Immature natural killer cell (primary cell): ENCODE data around the gene NDC80. TPM values are rescaled to one million over a fixed set of nuclear protein-coding genes. Genes with fewer than 3 reads are reported as not detected.

Experiments used
- DNase-seq, 3 donors: peaks; one replicate each; pipeline ENCODE4 v3.0.0; 2022; ENCODE audit warnings: mixed read lengths in 1 of 3
- H3K27ac Mint-ChIP-seq, 6 donors: one replicate each; pipeline ENCODE4 v1.8.0; 2020; ENCODE audit warnings: mixed read lengths in 6 of 6, mild to moderate bottlenecking in 5 of 6, inconsistent platforms in 4 of 6, moderate library complexity in 3 of 6
- H3K27me3 Mint-ChIP-seq, 3 donors: one replicate each; pipeline ENCODE4 v1.8.0; 2020 to 2021; ENCODE audit warnings: low read depth in 3 of 3, mild to moderate bottlenecking in 3 of 3, mixed read lengths in 3 of 3, moderate library complexity in 3 of 3, inconsistent platforms in 1 of 3
- H3K36me3 Mint-ChIP-seq, 3 donors: one replicate each; pipeline ENCODE4 v1.8.0; 2020; ENCODE audit warnings: mixed read lengths in 3 of 3, inconsistent platforms in 2 of 3, mild to moderate bottlenecking in 2 of 3
- H3K4me1 Mint-ChIP-seq, 2 donors: one replicate each; pipeline ENCODE4 v1.8.0; 2020; ENCODE audit warnings: inconsistent platforms in 2 of 2, mild to moderate bottlenecking in 2 of 2, mixed read lengths in 2 of 2, moderate library complexity in 1 of 2
- H3K4me3 Mint-ChIP-seq, 5 donors: one replicate each; pipeline ENCODE4 v1.8.0; 2020; ENCODE audit warnings: mild to moderate bottlenecking in 5 of 5, mixed read lengths in 5 of 5, inconsistent platforms in 3 of 5, moderate library complexity in 3 of 5
- H3K9me3 Mint-ChIP-seq, 6 donors: one replicate each; pipeline ENCODE4 v1.8.0; 2020; ENCODE audit warnings: mild to moderate bottlenecking in 6 of 6, mixed read lengths in 6 of 6, inconsistent platforms in 4 of 6, moderate library complexity in 3 of 6
- polyA plus RNA-seq, 3 donors: library from polyadenylated mRNA; unstranded; fragments of 300-500 nt; fragmentation: Illumina TruSeq; gene quantifications; one replicate each; pipeline ENCODE4 v1.2.3, GENCODE V29; 2021

Gene NDC80
- polyA plus RNA-seq, 3 donors from 2014 or later = 1.6 to 2.7 (median 2.6) TPM

DNA sequence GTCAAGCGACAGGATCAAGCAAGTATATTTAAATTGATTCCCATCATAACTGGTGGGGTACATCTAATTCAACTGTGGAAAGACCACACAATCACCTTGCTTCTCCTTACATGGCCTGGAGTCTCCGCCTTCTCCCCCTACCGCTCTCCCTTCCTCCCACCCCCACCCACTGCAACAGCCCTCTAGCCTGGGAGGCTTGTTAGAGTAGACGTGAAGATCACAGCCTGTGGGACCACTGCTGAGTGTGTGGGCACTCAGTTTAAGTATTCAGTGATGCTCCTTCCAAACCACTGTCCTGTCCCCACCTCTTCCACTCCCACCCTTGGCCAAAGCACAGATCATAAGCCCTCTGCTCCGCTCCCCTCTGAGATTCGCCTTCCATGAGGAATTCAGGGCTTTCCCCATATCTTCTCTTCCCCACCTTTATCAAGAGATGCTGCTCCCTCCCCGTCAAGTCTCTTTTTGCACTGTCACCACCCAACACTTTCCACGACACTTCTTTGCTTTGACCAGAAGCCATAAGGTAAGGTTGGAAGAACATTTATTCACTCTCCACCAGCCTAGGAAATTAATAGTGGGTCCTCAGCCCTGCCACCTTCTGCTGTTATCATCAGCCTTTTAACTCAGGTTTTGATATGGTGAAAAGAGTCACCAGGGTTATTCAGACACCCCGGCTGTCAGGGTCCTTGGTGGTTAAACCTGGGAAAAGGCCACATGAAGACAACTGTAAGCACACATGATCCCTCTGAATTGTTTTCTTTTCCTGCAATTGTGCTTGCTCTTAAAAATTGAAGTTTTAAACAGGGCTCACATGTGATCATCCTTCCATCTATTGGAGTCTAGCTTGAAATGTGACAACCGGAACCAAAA, 1.8 kb upstream of the NDC80 start:
- Mint-ChIP-seq H3K36me3 (peaks cover 4 to 14% (median 11%) of the 10 kb centered on the region in 3 donors), H3K4me1 (peaks cover 37 to 66% of the 10 kb centered on the region in 2 donors), H3K27me3 (peaks cover 4 to 9% (median 7%) of the 10 kb centered on the region in 3 donors), H3K27ac (peak overlapping the region in 5 of 6 donors; percentile 22 to 61 (median 29)), H3K9me3 (no peaks in the 10 kb centered on the region), H3K4me3 (peak overlapping the region; percentile 50 to 99 (median 70))
- no peak for DNase-seq

DNA sequence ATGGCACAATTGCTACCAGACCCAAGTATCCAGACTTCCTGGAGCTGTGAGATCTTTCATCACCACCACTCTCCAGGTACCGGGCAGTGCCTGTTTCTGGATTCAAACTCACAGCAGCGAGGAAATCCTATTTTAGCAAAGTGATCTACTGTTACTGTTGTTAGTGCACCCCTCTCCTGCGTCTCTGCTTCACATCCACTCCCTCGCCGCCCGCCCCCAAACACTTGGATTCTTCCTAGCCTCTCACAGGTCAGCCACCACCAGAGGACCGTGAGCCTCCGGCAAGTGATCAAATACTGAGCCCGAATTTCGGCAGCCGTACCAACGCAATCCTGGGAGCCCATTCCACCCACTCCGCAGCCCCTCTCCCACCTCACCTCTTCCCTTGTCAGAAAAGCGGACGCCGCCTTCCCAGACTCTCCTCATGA, 571 bp upstream of the NDC80 start:
- peak in 1 of 3 donors; percentile 67 for DNase-seq
- H3K27ac Mint-ChIP-seq = peak overlapping the region; percentile 95 to 98 (median 97)
- peak overlapping the region; percentile 97 to 99 (median 98) for H3K4me3 Mint-ChIP-seq
- peaks cover 4% of the 10 kb centered on the region in 3 donors for H3K36me3 Mint-ChIP-seq
- no peaks in the 10 kb centered on the region for H3K9me3 Mint-ChIP-seq
- peaks cover 4 to 9% (median 7%) of the 10 kb centered on the region in 3 donors for H3K27me3 Mint-ChIP-seq
- peaks cover 37 to 66% of the 10 kb centered on the region in 2 donors for H3K4me1 Mint-ChIP-seq

DNA sequence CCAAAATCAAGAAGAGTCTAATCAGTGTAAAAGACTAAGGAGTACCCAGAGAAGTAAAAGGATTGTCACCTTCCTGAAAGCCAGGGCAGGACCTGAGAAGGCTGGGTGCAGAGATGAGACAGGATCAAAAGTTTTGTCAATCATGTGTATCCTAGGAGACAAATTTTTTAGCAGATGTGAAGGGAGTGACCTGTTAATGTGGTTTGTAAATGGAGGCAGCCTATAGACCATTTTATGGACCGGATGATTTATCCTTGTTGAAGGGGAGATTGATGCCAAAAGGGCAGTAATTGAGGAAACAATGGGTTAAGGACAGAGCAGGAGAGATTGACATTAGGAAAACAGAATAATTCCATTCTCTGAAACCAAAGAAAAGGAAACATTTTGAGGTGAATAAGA, 813 bp downstream of the NDC80 start:
- no peak for DNase-seq
- peak overlapping the region; percentile 95 to 98 (median 97) for H3K27ac Mint-ChIP-seq
- H3K4me1 Mint-ChIP-seq = peaks cover 37 to 66% of the 10 kb centered on the region in 2 donors
- H3K27me3 Mint-ChIP-seq = peaks cover 4 to 9% (median 7%) of the 10 kb centered on the region in 3 donors
- peak overlapping the region; percentile 97 to 99 (median 98) for H3K4me3 Mint-ChIP-seq
- no peaks in the 10 kb centered on the region for H3K9me3 Mint-ChIP-seq
- H3K36me3 Mint-ChIP-seq = no peaks in the 10 kb centered on the region

DNA sequence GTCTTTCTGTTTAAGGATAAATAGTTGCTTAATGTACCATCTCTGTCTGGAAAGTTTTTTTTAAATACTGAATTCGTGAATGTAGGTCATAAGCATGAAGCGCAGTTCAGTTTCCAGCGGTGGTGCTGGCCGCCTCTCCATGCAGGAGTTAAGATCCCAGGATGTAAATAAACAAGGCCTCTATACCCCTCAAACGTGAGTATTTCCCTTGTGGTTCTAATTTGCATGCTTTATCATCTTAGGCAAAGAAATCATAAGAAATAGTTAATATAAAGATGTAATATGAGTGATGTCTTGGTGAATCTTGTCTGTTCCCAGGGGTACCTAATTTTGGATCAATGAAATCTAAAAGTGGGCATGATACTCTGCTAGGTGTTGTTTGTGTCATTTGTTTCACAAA, 1.5 kb downstream of the NDC80 start:
- no peaks in the 10 kb centered on the region for H3K9me3 Mint-ChIP-seq
- H3K27ac Mint-ChIP-seq = peak overlapping the region in 2 of 6 donors; percentile 16 to 39
- peak overlapping the region; percentile 42 to 99 (median 59) for H3K4me3 Mint-ChIP-seq
- H3K27me3 Mint-ChIP-seq = peaks cover 4 to 9% (median 7%) of the 10 kb centered on the region in 3 donors
- peaks cover 0 to 3% (median 0%) of the 10 kb centered on the region in 3 donors for H3K36me3 Mint-ChIP-seq
- no peak for DNase-seq
- peaks cover 41 to 66% of the 10 kb centered on the region in 2 donors for H3K4me1 Mint-ChIP-seq

DNA sequence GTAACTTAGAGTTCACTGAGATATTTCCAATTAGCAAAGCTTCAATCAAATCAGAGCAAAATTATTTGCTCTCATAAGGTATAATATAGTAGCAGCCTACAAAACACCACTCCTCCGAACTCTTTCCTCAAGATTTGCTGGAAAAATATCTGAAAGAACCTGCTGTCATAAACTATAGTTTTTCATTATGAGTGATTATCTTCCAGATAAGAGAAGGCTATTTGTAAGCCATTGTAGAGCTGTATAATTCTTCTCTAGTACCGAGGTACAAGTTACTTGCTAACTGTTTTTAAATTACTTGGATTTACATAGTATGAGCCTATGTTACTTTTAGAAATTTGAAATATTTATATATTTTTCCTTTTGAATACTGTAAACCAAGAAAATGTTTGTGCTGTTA, 2.1 kb downstream of the NDC80 start:
- Mint-ChIP-seq H3K4me3 (peak overlapping the region in 4 of 5 donors; percentile 7 to 99 (median 31)), H3K27ac (peak overlapping the region in 1 of 6 donors; percentile 16), H3K36me3 (peaks cover 0 to 3% (median 0%) of the 10 kb centered on the region in 3 donors), H3K27me3 (peaks cover 4 to 9% (median 7%) of the 10 kb centered on the region in 3 donors), H3K9me3 (no peaks in the 10 kb centered on the region), H3K4me1 (peaks cover 46 to 66% of the 10 kb centered on the region in 2 donors)
- no peak for DNase-seq

DNA sequence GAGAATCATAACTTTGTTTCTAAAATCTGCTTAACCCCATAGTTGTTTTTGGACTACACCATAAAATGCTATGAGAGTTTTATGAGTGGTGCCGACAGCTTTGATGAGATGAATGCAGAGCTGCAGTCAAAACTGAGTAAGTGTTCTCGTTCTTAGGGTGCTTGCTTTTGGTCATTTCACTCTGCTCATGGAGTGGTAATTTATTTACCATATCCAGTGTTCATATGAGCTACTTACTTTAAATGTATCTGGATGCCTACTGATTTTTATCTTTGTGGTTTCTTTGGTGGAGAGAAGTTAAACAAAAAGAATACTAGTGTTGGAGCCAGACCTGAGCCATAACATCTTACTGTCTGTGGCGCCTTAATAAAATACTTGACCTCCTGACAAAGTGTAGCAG, 16.4 kb downstream of the NDC80 start:
- H3K4me1 Mint-ChIP-seq = peaks cover 19 to 35% of the 10 kb centered on the region in 2 donors
- no peaks in the 10 kb centered on the region for H3K27me3 Mint-ChIP-seq
- DNase-seq = no peak
- peaks cover 0 to 4% (median 0%) of the 10 kb centered on the region in 3 donors for H3K36me3 Mint-ChIP-seq
- no peaks in the 10 kb centered on the region for H3K9me3 Mint-ChIP-seq
- H3K4me3 Mint-ChIP-seq = no peak overlapping the region
- no peak overlapping the region for H3K27ac Mint-ChIP-seq

DNA sequence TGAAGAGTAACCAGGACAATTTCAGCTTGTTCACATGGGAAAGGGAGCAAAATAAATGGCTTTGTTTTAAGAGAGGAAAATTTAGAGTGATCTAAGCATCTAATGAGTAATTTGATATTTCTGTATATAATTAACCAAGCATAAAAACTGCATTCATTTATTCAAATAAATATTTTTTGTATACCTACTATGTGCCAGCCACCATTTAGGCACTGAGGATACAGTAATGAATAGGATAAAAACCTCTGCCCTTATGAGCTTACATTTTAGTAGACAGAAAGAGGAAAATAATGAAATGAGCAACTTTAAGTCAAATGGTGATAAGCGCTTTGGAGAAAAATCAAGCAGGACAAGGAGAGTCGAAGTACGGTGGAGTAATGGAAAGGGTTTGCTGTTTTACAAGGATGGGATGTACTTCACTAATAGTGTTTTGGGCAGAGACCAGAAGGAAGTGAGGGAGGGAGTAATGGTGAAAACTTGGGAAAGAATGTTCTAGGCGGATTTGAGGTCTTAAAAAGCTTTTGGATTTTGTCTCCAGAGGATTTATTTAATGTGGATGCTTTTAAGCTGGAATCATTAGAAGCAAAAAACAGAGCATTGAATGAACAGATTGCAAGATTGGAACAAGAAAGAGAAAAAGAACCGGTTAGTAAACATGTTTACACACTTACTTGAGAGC, 17.4 kb downstream of the NDC80 start:
- H3K4me1 Mint-ChIP-seq = peaks cover 19 to 35% of the 10 kb centered on the region in 2 donors
- no peak for DNase-seq
- no peaks in the 10 kb centered on the region for H3K9me3 Mint-ChIP-seq
- no peaks in the 10 kb centered on the region for H3K27me3 Mint-ChIP-seq
- peak overlapping the region; percentile 3 to 72 (median 16) for H3K4me3 Mint-ChIP-seq
- H3K27ac Mint-ChIP-seq = peak overlapping the region in 5 of 6 donors; percentile 42 to 92 (median 81)
- H3K36me3 Mint-ChIP-seq = peaks cover 0 to 4% (median 0%) of the 10 kb centered on the region in 3 donors

DNA sequence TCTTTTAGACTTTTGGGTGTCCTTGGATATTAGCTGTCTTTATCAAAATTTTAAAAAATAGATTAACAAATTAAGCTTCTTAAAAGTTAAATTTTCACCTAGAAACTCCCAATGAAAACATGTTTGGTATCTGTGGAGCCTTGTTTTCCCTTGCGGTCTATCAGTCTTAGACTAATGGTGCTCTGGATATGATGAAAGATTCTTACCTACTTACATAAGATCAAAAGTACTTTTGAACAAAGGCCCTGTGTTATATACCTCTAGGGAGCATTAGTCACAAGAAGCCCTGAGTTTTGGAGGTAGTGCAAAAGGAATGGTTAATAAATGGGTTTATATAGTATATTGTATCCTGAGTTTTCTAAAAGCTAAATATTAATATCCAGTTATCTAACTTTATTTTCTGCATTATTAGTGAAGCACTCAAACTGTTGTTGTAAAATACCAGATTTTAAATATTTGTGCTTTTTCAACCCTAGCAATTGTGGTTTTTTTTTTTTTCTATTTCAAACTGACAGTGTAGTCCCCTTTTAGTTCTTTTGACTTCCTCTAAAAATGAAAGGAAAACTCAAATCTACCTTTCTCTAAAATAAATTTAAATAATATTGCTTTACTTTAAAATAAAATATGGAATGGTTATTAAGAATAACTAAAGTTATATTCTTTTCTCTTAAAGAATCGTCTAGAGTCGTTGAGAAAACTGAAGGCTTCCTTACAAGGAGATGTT, 18.1 kb downstream of the NDC80 start:
- H3K27me3 Mint-ChIP-seq = no peaks in the 10 kb centered on the region
- H3K9me3 Mint-ChIP-seq = no peaks in the 10 kb centered on the region
- peak overlapping the region; percentile 33 to 74 (median 67) for H3K4me3 Mint-ChIP-seq
- peak in 1 of 3 donors; percentile 10 for DNase-seq
- H3K36me3 Mint-ChIP-seq = peaks cover 0 to 4% (median 0%) of the 10 kb centered on the region in 3 donors
- H3K4me1 Mint-ChIP-seq = peaks cover 19 to 35% of the 10 kb centered on the region in 2 donors
- peak overlapping the region; percentile 87 to 94 (median 90) for H3K27ac Mint-ChIP-seq

DNA sequence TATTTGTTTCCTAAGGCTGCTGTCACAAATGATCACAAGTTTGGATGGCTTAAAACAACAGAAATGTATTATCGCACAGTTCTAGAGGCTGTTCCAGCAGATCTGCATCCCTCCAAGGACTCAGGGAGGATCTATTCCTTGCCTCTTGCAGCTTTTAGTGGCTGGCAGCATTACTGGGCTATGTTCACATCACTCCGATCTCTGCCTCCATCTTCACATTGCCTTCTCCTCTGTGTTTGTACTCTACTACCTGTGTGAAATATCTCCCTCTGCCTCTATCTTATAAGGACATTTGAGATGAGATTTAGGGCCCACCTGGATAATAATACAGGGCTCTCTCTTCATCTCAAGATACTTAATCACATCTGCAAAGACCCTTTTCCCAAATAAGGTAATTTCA, 18.9 kb downstream of the NDC80 start:
- Mint-ChIP-seq H3K4me3 (peak overlapping the region; percentile 33 to 74 (median 67)), H3K27ac (peak overlapping the region; percentile 87 to 94 (median 90))
- DNase-seq = peak in 2 of 3 donors; percentile 6 to 9

DNA sequence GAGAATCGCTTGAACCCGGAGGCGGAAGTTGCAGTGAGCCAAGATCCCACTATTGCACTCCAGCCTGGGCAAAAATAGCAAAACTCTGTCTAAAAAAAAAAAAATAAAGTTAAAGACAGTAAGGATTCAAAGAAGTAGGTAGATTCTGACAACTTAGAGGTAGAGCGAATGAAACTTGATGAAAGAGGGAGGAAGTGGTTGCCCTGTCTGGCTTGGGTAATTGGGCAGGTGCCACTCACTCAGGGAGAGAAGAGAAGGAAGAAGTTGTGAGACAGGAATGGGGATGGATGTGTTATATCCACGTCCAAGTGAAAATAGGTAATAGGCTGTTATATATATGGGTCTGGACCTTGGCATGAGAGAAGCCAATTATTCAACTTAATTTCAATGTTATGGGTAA, 26.3 kb downstream of the NDC80 start:
- Mint-ChIP-seq H3K4me1 (peaks cover 7 to 10% of the 10 kb centered on the region in 2 donors), H3K4me3 (no peak overlapping the region), H3K9me3 (peaks cover 0 to 2% (median 0%) of the 10 kb centered on the region in 6 donors), H3K27me3 (no peaks in the 10 kb centered on the region), H3K36me3 (peaks cover 4 to 8% (median 4%) of the 10 kb centered on the region in 3 donors), H3K27ac (peak overlapping the region in 2 of 6 donors; percentile 58 to 72)
- DNase-seq = no peak

More for the DNA sequence above, 18.9 kb downstream of the NDC80 start:
- H3K36me3 Mint-ChIP-seq = peaks cover 0 to 4% (median 0%) of the 10 kb centered on the region in 3 donors
- H3K27me3 Mint-ChIP-seq = no peaks in the 10 kb centered on the region
- no peaks in the 10 kb centered on the region for H3K9me3 Mint-ChIP-seq
- peaks cover 21 to 35% of the 10 kb centered on the region in 2 donors for H3K4me1 Mint-ChIP-seq

DNA sequence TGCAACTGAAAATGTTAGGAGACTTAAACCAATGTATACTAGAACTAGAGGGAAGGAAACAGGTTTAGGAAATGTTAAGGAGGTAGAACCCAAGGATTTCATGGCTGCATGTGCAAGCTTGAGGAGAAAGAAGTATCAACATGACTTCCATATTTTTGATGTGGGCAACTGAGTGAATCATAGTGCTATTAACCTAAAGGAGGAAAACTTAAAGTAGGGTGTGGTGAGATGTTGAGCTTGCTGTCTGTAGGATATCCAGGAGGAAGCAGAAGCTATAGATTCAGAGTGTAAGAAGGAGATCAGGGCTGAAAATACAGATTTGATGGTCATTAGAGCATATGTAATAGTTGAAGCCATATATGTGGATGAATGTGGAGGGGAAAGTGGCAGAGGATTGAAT, 31.5 kb downstream of the NDC80 start:
- Mint-ChIP-seq H3K36me3 (peaks cover 0 to 4% (median 0%) of the 10 kb centered on the region in 3 donors), H3K4me1 (peaks cover 34 to 44% of the 10 kb centered on the region in 2 donors), H3K27me3 (peaks cover 0 to 3% (median 0%) of the 10 kb centered on the region in 3 donors), H3K9me3 (peaks cover 0 to 2% (median 0%) of the 10 kb centered on the region in 6 donors), H3K27ac (peak overlapping the region in 4 of 6 donors; percentile 2 to 73 (median 42)), H3K4me3 (no peak overlapping the region)
- DNase-seq = no peak

DNA sequence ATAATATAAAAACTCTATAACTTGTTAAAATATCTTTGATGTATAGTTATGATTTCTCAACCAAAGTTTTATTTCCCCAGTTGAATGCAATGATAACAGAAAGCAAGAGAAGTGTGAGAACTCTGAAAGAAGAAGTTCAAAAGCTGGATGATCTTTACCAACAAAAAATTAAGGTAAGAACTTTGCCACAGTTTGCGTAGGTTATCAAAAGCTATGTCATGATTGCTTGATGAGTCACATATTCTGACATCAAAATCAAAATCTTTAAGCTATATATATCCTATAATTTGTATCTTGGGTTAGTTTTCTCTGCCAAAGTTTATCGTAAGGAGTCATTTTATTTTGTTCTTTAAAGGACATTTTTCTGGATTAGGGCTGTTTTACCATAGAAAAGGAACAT, 35.0 kb downstream of the NDC80 start:
- peak overlapping the region; percentile 89 to 94 (median 92) for H3K27ac Mint-ChIP-seq
- peak; percentile 17 to 29 (median 24) for DNase-seq
- peaks cover 1 to 6% (median 4%) of the 10 kb centered on the region in 3 donors for H3K36me3 Mint-ChIP-seq
- H3K27me3 Mint-ChIP-seq = peaks cover 0 to 3% (median 0%) of the 10 kb centered on the region in 3 donors
- peaks cover 34 to 42% of the 10 kb centered on the region in 2 donors for H3K4me1 Mint-ChIP-seq
- no peaks in the 10 kb centered on the region for H3K9me3 Mint-ChIP-seq
- H3K4me3 Mint-ChIP-seq = peak overlapping the region; percentile 16 to 80 (median 54)

DNA sequence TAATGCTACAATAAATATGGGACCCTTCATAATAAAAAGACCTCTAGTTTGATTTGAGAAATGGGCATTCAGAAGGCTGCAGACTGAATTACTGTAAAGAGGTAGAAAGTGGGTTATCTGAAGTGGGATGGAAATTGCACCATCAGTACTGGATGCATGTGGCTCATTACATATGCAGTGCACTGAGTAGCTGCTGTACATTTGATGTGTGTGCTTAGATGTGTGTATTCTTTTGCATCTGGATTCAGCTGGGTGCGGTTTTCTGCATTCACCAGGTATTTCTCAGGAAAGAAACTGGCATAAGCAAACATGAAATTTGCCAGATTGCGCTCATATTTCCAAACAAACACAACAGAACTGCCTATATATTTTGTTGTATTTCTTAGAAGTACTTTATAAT, 38.2 kb downstream of the NDC80 start:
- H3K4me1 Mint-ChIP-seq = peaks cover 23 to 27% of the 10 kb centered on the region in 2 donors
- H3K4me3 Mint-ChIP-seq = no peak overlapping the region
- DNase-seq = no peak
- H3K27ac Mint-ChIP-seq = peak overlapping the region in 1 of 6 donors; percentile 78
- no peaks in the 10 kb centered on the region for H3K9me3 Mint-ChIP-seq
- H3K36me3 Mint-ChIP-seq = peaks cover 3 to 22% (median 16%) of the 10 kb centered on the region in 3 donors
- H3K27me3 Mint-ChIP-seq = no peaks in the 10 kb centered on the region
